ENCODE results near the gene HNRNPR.
"Not testable (repeated sequence)": the region's sequence is repeated elsewhere in the genome, so short reads cannot be mapped to it uniquely, and the experiment has no call there.

Gene HNRNPR

GRCh38 chr1:23344111-23344986, at the start of gene HNRNPR:
Gene HNRNPR (minus strand): TSS chr1:23344284. CDS start chr1:23341008, 3,276 bp downstream.
- DNase-seq (ENCODE audit: low read depth): peak; percentile 99

DNA sequence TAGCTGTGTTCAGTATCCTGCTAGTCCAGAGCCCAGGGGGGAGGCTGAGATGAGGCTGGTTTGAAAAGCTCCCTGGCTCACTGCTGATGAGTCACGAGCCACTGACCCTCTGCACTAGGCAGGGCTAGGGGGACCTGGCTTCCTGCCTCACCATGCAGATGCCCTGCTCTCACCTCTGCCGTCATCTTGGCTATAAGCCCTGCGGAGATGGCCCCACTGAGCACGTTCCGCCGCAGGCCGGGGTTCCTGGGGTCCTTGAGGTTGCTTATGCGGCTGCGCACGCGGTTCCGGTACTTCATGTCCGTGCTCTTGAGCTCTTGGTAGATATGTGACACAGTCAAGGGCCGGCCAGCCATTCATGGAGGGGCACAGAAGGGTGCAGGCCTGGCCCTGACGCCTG, 49.6 kb upstream of the HNRNPR start:
- DNase-seq (ENCODE audit: low read depth): no peak

DNA sequence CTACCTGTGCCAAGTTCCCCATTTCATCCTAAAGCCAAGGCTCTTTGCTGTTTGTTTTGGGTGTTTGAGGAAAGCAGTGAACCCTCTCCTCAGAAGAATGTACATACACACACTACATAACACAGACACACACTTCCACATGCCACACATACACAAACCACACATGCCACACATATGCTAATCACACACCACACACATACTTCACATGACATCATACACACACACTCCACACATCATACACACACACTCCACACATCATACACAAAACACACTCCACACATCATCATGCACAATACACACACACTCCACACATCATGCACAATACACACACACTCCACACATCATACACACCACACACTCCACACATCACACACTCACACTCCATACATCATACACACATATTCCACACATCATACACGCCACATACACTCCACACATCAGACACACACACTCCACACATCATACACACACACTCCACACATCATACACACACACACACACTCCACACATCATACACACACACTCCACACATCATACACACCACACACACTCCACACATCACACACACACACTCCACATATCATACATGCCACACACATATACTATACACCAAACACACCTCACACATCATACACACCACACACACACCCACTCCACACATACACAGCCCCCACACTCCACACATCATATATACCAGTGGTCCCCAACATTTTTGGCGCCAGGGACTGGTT, 48.2 kb upstream of the HNRNPR start:
- DNase-seq (ENCODE audit: low read depth): no peak

DNA sequence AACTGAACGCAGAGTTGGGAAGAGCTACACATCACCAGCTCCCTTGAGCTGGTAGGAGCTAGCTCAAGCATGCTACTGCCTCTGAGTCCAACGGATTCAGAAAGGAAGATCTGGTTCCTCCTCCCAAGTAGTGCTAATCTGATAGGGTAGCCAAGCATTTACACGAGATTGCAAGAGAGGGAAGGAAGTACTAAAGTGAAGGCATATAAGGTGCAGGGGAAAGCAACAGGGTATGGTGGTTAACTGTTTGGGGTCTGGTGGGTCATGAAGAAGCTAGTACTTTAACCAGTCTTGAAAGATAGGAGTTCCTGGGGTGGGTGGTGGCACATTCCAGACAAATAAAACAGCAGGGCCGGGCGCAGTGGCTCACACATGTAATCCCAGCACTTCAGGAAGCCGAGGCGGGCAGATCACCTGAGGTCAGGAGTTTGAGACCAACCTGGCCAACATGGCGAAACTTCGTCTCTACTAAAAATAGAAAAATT, 45.8 kb upstream of the HNRNPR start:
- DNase-seq (ENCODE audit: low read depth): no peak

DNA sequence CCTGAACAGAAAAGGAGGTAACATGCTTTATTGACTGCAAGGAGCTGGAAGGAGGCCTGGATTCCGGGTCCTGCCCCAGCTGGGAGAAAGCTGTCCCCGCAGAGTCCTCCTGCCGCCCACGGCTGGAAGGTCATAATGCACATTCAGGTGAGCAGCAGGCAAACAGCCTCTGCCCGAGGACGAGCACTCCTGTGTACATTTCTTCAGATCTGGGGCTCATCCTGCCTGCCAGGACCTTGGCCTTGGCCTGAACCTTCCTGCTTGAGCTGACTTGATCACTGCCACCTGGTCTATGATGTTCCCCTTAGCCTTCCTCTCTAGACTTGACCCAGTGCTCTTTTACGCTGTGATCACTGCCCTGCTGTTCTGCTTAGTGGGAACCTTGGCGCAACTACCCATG, 43.4 kb upstream of the HNRNPR start:
- DNase-seq (ENCODE audit: low read depth): no peak

DNA sequence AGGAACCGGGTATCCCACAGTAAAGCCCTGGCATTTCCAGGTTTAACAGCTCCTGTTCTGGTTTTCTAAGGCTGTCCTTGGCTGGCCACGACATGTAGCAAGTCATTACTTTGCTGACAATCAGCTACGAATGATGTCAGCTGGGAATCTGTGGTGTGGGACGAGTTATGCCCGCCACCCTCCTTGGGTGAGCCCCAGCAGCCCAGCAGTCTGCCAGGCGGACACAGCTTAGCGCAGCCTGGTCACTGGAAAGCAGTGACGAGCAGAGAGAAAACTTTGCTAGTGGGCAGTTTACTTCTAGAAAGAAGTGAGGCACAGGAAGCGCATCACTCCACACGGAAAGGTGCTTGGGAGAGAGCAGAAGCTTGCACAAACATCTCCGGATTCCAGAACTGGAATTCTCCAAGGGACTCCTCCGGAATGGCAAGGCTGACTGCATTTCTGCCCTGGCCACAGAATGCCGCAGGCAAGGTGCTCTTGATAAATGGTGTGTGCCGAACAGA, 41.1 kb upstream of the HNRNPR start:
- no peak for DNase-seq (ENCODE audit: low read depth)

- DNase-seq (ENCODE audit: low read depth): no peak
Observed at GRCh38 chr1:23384312-23385058, 40.4 kb upstream of the HNRNPR start.

DNA sequence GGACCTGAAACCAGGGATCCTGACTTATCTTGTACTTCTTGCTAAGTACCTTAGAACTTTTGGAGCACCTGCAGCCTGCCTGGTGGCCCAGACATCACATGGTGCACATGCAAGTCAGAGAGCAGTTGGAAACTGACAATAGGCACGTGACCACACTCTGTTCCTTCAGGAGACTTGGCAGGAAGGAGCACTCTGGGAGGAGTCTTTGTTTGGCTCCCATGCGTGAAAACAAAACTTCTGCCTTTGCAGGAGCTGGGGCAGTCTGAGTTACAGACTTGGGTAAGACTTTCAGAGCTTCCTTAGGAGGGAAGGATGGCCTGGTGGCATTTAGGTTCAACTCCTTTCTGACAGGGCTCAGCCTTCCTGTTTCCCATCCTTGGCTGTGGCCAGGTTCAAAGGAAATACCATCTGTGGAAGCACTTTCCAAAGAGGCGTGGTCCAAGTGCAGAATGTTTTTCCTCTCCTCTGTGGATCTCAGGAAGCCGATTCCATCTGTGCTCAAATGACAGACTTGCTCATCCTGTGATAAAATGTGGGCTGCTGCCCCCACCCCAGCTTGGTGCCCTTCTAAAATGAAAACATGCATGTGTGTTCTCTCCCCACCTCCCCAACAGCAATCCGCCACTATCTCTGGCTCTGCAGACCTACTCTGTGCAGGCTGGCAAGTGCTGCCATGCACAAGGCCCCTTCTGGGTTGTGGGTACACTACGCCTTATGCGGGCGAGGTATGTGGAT, 39.7 kb upstream of the HNRNPR start:
- no peak for DNase-seq (ENCODE audit: low read depth)

DNA sequence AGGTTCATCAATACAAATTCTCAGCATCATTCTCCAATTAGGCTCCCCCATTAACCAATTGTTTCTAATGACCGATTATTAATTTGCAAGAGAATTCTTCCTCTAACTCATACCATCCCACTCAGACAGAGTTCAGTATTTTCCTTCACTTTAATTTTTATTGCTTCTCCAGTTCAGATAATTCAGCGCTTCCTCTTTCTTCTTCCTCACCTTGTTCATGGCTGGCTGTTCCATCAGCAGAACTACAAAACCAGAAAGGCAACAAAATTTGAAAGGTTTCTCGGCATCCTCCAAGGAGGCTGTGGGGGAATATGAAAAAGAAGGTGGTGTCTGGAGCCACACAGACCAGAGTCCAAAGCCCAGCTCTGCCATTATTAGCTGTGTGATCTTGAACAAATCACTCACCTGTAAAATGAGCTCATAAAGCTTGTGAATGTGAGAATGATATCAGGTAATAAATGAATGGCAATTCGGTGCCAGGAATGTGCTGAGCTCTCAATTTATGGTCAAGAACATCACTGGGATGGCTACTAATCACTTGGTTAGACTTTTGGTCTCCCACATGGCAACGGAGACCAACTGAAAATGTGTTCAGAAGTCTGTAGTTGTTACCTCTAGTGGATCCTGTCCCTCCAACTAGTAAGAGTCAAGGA, 37.3 kb upstream of the HNRNPR start:
- DNase-seq (ENCODE audit: low read depth): no peak

DNA sequence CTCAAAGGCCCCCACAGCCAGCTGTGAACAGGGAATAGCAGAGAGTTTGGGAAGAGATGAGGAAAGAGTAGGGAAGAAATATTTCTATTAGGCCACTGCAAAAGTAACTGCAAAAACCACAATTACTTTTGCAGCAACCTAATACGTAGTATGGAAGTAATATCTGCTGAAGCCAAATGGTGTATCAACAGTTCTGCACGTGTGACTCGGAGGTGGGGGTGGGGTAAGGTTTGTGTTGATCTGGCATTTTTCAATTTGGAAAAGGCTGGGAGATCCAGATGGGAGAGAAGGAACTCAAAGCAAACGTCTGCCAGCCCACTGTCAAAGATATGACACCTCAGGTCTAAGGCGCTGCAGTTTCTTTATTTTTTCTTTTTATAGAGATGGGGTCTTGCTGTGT, 36.6 kb upstream of the HNRNPR start:
- DNase-seq (ENCODE audit: low read depth): no peak

- DNase-seq (ENCODE audit: low read depth): not testable (repeated sequence)
Observed at GRCh38 chr1:23380236-23380635, 36.2 kb upstream of the HNRNPR start.

DNA sequence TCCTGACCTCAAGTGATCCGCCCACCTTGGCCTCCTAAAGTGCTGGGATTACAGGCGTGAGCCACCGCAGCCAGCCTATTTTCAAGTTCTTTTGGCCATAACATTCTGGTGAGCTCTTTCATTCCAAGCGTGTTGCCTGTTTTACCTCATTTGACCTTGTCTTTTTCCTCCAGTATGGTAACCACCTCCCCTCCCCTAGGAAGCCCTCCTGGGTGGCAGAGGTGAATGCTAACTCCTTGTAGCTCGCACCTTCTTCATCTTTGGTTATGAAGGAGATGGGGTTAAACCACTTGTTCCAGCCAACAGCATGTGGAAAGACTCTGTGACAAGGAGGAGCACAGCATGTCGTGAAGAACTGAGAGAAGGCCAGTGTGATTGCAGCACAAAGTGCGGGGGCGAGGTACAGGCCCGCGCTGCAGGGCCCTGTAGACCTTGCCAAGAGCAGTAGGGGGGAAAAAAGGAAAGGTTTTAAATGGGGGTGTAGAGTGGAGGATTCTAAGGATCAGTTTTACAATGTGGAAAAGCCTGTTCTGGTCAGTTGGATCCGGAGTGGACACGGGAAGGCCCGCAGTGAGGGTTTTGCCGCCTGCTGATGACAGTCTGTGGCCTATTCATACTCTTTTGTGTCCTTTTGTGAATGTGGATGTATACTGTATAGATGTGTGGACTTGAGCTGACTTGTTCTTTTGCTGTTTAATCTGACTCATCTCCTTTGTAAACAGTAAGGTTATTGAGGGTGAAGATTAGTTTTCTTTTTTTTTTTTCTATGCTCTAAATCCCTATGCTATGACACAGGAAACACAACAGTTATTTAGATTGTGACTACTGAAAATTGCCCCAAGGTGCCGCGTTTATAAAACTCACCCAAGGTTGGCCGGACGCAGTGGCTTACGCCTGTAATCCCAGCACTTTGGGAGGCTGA, 33.1 kb upstream of the HNRNPR start:
- DNase-seq (ENCODE audit: low read depth): no peak

GRCh38 chr1:23374079-23374735, 30.1 kb upstream of the HNRNPR start:
- not testable (repeated sequence) for DNase-seq (ENCODE audit: low read depth)

DNA sequence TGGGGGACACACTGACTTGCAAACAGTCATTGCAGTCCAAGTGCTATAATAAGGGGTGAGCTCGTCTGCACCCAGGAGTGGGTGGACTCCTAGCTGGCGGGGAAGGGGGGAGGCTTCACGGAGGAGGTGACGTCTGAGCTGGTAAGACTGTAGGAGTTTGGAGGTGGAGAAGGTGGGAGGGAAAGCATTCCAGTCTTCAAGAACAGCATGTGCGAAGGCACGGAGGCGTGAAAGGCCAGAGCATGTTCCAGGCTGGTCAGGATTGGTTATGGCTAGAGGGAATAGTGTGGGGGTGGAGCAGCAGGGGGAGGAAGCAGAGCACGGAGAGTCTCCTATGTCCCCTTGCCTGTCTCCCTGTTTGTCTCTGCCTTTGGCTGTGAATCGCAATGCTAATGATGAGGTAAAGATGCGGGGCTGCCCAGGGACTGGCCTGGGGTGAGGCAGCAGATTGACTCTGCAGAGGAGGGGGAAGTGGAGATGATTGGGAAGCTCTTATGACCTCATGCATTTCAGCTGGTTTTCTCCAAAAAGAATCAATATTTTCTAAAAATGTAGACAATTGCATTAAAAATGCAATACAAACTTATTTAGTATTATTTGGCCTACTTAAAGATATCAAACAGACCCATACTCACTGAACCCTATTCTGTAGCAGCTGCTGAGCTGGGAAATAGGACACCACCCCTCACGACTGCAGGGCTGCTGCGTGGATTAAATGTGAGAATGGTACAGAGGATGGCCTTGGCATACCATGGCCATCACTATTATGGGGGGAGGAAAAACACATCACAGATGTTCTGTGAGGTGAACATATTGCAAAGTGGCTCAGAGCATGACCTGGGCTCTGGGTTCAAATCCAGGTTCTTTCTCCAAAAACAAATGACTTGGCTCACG, 28.1 kb upstream of the HNRNPR start:
- no peak for DNase-seq (ENCODE audit: low read depth)

DNA sequence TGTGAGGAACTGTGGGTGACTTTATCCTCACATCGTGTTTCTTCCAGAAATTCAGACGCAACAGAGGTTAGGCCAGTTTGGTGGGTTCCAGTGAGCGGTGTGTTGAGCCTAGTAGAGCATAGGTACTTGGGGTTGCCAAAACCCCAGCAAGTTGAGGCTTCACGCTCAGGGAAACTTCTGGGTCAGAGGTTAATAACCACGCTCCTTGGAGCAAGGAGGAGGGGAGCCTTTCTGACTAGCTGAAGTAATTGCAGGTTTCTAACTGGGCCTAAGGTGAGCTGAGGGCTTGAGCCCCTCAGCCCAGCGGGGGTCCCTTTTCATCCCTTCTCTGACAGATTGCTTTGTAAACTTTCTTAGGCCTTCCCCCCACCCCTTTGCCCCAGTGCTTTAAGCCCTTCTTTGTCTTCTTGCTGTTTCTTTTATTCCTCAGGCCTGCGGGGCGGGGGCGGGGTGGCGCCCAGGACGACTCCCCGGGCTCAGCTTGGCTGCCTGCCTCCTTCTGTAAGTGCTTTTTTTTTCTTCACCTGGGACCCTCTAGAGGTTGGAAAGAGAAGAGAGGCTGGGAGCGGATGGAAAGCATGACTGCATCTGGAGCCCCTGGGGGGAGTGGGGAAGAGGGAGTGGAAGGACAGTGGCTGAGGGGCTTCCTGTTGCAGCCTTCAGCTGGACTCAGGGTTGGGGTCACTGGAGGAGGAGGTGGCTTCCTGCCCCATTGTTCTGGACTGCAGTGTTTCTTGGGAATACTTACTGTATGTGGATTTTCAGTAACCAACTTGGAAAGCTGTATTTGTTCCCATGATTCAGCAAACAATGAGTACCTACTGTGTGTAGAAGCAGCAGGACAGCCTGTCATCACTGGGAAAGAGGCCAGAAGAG, 26.9 kb upstream of the HNRNPR start:
- DNase-seq (ENCODE audit: low read depth): no peak

DNA sequence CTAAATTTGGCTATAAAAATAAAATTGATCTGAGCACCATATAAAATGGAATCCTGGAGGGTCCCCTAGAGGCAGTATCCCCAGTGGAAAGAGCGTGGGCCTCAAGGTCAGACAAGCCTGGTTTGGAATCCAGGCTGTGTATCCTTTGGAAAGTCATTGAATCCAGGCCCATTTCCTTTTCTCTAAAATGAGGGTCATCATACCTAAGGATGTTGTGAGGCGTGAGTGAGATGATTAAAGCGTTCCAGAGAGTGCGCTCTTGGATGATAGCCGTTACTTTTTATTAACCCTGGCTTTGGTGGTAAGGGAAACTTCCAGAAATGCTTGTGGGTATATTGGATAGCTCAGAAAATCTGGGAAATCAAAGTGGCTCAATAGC, 26.2 kb upstream of the HNRNPR start:
- DNase-seq (ENCODE audit: low read depth): no peak

DNA sequence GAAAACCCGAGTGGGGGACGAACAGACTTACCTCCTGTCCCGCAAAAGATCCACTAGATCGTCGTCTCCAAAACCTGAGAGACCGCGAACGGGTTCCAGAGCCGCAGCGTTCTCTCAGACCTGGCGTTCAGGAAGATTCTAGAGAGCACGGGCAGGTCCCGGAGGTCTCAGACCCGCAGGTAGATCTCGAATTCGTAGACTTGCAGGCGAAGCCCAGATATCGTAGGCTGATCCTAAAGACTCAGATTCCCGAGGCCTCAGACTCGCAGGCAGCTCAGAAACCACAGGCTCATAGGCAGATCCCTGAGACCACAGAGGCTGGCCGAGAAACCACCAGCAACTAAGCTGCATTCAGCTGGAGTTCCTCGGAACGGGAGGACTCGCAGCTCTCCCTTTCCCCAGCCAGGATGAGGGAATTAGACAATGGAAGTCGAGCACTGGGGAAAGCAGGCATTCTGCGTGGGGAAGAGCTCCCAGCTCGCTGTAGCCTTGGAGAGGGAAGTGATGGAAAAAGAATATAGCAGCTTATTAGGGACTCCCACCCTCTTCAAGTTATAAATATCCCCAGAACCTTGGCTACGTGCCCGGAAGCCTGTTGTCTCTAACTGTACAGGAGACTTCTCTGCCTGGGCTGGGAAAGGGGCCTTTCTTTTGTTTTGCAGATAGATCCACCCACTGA, 25.4 kb upstream of the HNRNPR start, which contains the start of gene ZNF436:
Gene ZNF436, minus strand, starts transcription at position 502 of the 679 bp plus-strand sequence. CDS start 1,831 bp downstream, outside the sequence.
- no peak for DNase-seq (ENCODE audit: low read depth)

Measured in GM04503 (cell line).